IMR-90 (cell line): ENCODE measurements around the gene CLOCK. TPM values are rescaled to one million over a fixed set of nuclear protein-coding genes. Genes with fewer than 3 reads are reported as not detected.

Experiments
- ATAC-seq: fragments of 200-7000 bp; cut with Tn5 transposase; 2 replicates; pipeline ENCODE4 v1.9.1; 2020; ENCODE audit warnings: low read depth, mild to moderate bottlenecking, moderate library complexity
- BruUV-seq: library from RNA; stranded (reverse); fragments of 400-500 nt; replicated peaks from 2 replicates; lab custom pipeline; 2021; lab: Mats Ljungman, UMichigan
- CTCF ChIA-PET: fragments of 300-600 bp; formaldehyde crosslinking; extraction: SDS; loops from one replicate; lab custom pipeline; 2021; ENCODE audit warnings: antibody characterized with exemption; lab: Yijun Ruan, JAX
- POLR2A ChIA-PET: fragments of 300-600 bp; sonication (Branson Sonifier 250); formaldehyde crosslinking; loops from one replicate; lab custom pipeline; 2022; ENCODE audit warnings: antibody characterized with exemption; ENCODE audit not compliant: unreplicated experiment; lab: Charles Lee
- DNase-seq: peaks from one replicate; pipeline ENCODE4 v3.0.0; 2013
- H2AFZ ChIP-seq: replicated peaks from 2 replicates; pipeline ENCODE3; 2013; ENCODE audit warnings: low read length, mild to moderate bottlenecking; ENCODE audit not compliant: poor library complexity
- H2AK5ac ChIP-seq: 2 replicates; pipeline ENCODE4 v1.6.1; 2013; ENCODE audit warnings: low read depth, low read length, inconsistent platforms
- H2AK9ac ChIP-seq: replicated peaks from 2 replicates; pipeline ENCODE3; 2013; ENCODE audit warnings: mild to moderate bottlenecking, low read depth, low read length, moderate library complexity; ENCODE audit not compliant: poor library complexity
- H2BK120ac ChIP-seq: 2 replicates; pipeline ENCODE4 v1.6.1; 2013; ENCODE audit warnings: low read depth, low read length, inconsistent platforms
- H2BK15ac ChIP-seq: 3 replicates; pipeline ENCODE4 v1.6.1; 2013; ENCODE audit warnings: low read depth, low read length, inconsistent platforms
- H2BK20ac ChIP-seq: 2 replicates; pipeline ENCODE4 v1.6.1; 2013; ENCODE audit warnings: low read depth, mild to moderate bottlenecking, inconsistent platforms, low read length, moderate library complexity
- H2BK5ac ChIP-seq: 2 replicates; pipeline ENCODE4 v1.6.1; 2013; ENCODE audit warnings: mild to moderate bottlenecking, low read depth, low read length, inconsistent platforms; ENCODE audit not compliant: poor library complexity, severe bottlenecking
- H3K14ac ChIP-seq: replicated peaks from 2 replicates; pipeline ENCODE4 v1.6.1; 2013; ENCODE audit warnings: low read depth, low read length, inconsistent platforms
- H3K18ac ChIP-seq: 2 replicates; pipeline ENCODE4 v1.6.1; 2013; ENCODE audit warnings: low read depth, low read length, control low read depth
- H3K23ac ChIP-seq: 2 replicates; pipeline ENCODE4 v1.6.1; 2013; ENCODE audit warnings: low read depth, low read length, inconsistent platforms
- H3K27ac ChIP-seq: 2 replicates; pipeline ENCODE4 v1.5.1; 2013; ENCODE audit warnings: mild to moderate bottlenecking, control low read depth, low read length; ENCODE audit not compliant: insufficient read depth
- H3K27me3 ChIP-seq: 2 replicates; pipeline ENCODE4 v1.6.1; 2013; ENCODE audit warnings: low read length; ENCODE audit not compliant: control insufficient read depth, insufficient read depth
- H3K36me3 ChIP-seq: 2 replicates; pipeline ENCODE4 v1.6.1; 2013; ENCODE audit warnings: low read length, mixed read lengths; ENCODE audit not compliant: control insufficient read depth, insufficient read depth
- H3K4ac ChIP-seq: 2 replicates; pipeline ENCODE4 v1.6.1; 2013; ENCODE audit warnings: low read depth, low read length, inconsistent platforms
- H3K4me1 ChIP-seq: 2 replicates; pipeline ENCODE4 v1.6.1; 2013; ENCODE audit warnings: low read length, mixed read lengths; ENCODE audit not compliant: control insufficient read depth, insufficient read depth
- H3K4me2 ChIP-seq: 2 replicates; pipeline ENCODE4 v1.6.1; 2013; ENCODE audit warnings: low read depth, mild to moderate bottlenecking, control low read depth, low read length, moderate library complexity
- H3K4me3 ChIP-seq: 2 replicates; pipeline ENCODE4 v1.5.1; 2013; ENCODE audit warnings: low read depth, mild to moderate bottlenecking, control low read depth, low read length, moderate library complexity; ENCODE audit not compliant: insufficient read depth
- H3K56ac ChIP-seq: 2 replicates; pipeline ENCODE4 v1.6.1; 2013; ENCODE audit warnings: low read length, inconsistent platforms; ENCODE audit not compliant: insufficient read depth; ENCODE audit errors: extremely low read depth
- H3K79me1 ChIP-seq, 2 experiments: 2 replicates each; pipeline ENCODE4 v1.6.1; 2013; ENCODE audit warnings: low read length in 2 of 2, inconsistent platforms in 1 of 2, low read depth in 1 of 2
- H3K9ac ChIP-seq: 2 replicates; pipeline ENCODE4 v1.6.1; 2013; ENCODE audit warnings: low read depth, low read length, control low read depth
- H3K9me1 ChIP-seq: 2 replicates; pipeline ENCODE4 v1.6.1; 2013; ENCODE audit warnings: low read length, inconsistent platforms; ENCODE audit not compliant: insufficient read depth
- H3K9me3 ChIP-seq: 2 replicates; pipeline ENCODE4 v1.6.1; 2013; ENCODE audit warnings: low read length; ENCODE audit not compliant: control insufficient read depth, insufficient read depth
- H4K20me1 ChIP-seq: 2 replicates; pipeline ENCODE4 v1.6.1; 2013; ENCODE audit warnings: low read length, inconsistent platforms; ENCODE audit not compliant: insufficient read depth
- H4K5ac ChIP-seq: 2 replicates; pipeline ENCODE4 v1.6.1; 2013; ENCODE audit warnings: mild to moderate bottlenecking, low read depth, low read length, control low read depth
- H4K8ac ChIP-seq, 2 experiments: 2 replicates each; pipeline ENCODE4 v1.6.1; 2013; ENCODE audit warnings: low read depth in 2 of 2, low read length in 2 of 2, control low read depth in 1 of 2, inconsistent platforms in 1 of 2
- H4K91ac ChIP-seq: 2 replicates; pipeline ENCODE4 v1.6.1; 2013; ENCODE audit warnings: low read depth, low read length, inconsistent platforms; ENCODE audit not compliant: insufficient read depth
- BHLHE40 ChIP-seq: fragments of 150-350 bp; IDR thresholded peaks from 2 replicates; pipeline ENCODE4 v1.6.1; 2016; ENCODE audit warnings: mild to moderate bottlenecking, low read depth, low read length
- CHD1 ChIP-seq: IDR thresholded peaks from 2 replicates; pipeline ENCODE4 v1.6.1; 2012; ENCODE audit warnings: low read depth, low read length, improper control_type of control experiment
- FOS ChIP-seq: fragments of 150-350 bp; IDR thresholded peaks from 2 replicates; pipeline ENCODE4 v1.6.1; 2016; ENCODE audit warnings: low read depth, low read length
- WGBS, 2 experiments: methylation state at CpG; one replicate each; pipeline versions ENCODE4 v1.1.5 to v1.1.7; 2013; ENCODE audit warnings: missing lambda C conversion rate in 2 of 2; ENCODE audit not compliant: insufficient read length in 1 of 2; ENCODE audit errors: extremely low coverage in 2 of 2; 5-methylcytosine and 5-hydroxymethylcytosine counted together
- dilution Hi-C: fragments of 300-500 bp; cut with HindIII; formaldehyde crosslinking; loops from one replicate; pipeline ENCODE4 v1.14.3; 2018; ENCODE audit warnings: low sequenced_read_pairs; ENCODE audit not compliant: unreplicated experiment
- in situ Hi-C: fragments of 300-500 bp; cut with MboI; formaldehyde crosslinking; loops from 3 replicates; pipeline ENCODE4 v1.14.3; 2019; ENCODE audit warnings: low sequenced_read_pairs, inconsistent platforms, mixed read lengths
- intact Hi-C: fragments of 100-400 bp; cut with micrococcal nuclease; formaldehyde crosslinking; loops from 2 replicates; pipeline ENCODE4 v1.10.0; 2022
- polyA plus RNA-seq, 3 experiments: library from polyadenylated mRNA; depleted of rRNA; stranded (reverse); fragments of >200 nt; gene quantifications; 2 replicates each; pipeline ENCODE4 v1.2.3, GENCODE V29; 2012; ENCODE audit warnings: low replicate concordance in 1 of 3
- total RNA-seq: library from RNA; depleted of rRNA; stranded (reverse); fragments of >200 nt; gene quantifications from 2 replicates; pipeline ENCODE4 v1.2.3, GENCODE V29; 2012
- TF ChIP-seq, protein P1 (sequence below): fragments of 150-350 bp; IDR thresholded peaks from 2 replicates; pipeline ENCODE4 v1.6.1; 2017; ENCODE audit warnings: mild to moderate bottlenecking, antibody characterized with exemption, low read length, low read depth

Gene CLOCK
- total and polyA plus RNA-seq, 2 of the 4 experiments (the other 2 are of a cell fraction) = 7.3 to 53.4 TPM

GRCh38 chr4:55437356-55437796 lies 109.3 kb downstream of the CLOCK start:
- in situ Hi-C loops = no loop called here

More at GRCh38 chr4:55437356-55437796, 109.3 kb downstream of the CLOCK start:
- no TSS peak for BruUV-seq
- peaks cover 9% of the 10 kb centered on the region for H3K9me1 ChIP-seq
- ATAC-seq (0 out of 2 replicates have a peak, but pooled peaks have one; percentile 27), DNase-seq (peak; percentile 75)
- H3K27ac ChIP-seq = no peak overlapping the region
- H3K79me1 ChIP-seq = peaks cover 10 to 16% of the 10 kb centered on the region in 2 experiments; a peak in 3 of 4 replicates
- H2BK15ac ChIP-seq = no peak overlapping the region
- no peaks in the 10 kb centered on the region for H3K9me3 ChIP-seq
- no peak overlapping the region for H2BK5ac ChIP-seq
- no peak overlapping the region for H2AK9ac ChIP-seq
- H2AK5ac ChIP-seq = no peak overlapping the region
- H4K5ac ChIP-seq = no peak overlapping the region
- no peak overlapping the region for H3K23ac ChIP-seq
- H3K4me1 ChIP-seq = peaks cover 3% of the 10 kb centered on the region; the same call in 1 of the 2 replicates
- ChIA-PET CTCF (interaction anchor here (1.0 kb wide), 1 partner anchor 9 kb away, joined by 4 read pairs; no protein-coding TSS in a partner anchor), POLR2A (no interaction called here)
- no peak overlapping the region for H3K18ac ChIP-seq
- H3K4me2 ChIP-seq = no peak overlapping the region
- WGBS, 2 experiments = no CpG with 5 or more reads among the region's 5 CpGs
- H4K8ac ChIP-seq = no peak overlapping the region
- TF ChIP-seq BHLHE40 (peak; percentile 61), CHD1 (no peak), FOS (peak; percentile 14; the same call in 1 of the 2 replicates)
- TF ChIP-seq, protein P1, sequence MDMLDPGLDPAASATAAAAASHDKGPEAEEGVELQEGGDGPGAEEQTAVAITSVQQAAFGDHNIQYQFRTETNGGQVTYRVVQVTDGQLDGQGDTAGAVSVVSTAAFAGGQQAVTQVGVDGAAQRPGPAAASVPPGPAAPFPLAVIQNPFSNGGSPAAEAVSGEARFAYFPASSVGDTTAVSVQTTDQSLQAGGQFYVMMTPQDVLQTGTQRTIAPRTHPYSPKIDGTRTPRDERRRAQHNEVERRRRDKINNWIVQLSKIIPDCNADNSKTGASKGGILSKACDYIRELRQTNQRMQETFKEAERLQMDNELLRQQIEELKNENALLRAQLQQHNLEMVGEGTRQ = 0 out of 2 replicates have a peak, but pooled peaks have one; percentile 25
- H3K14ac ChIP-seq = no peak overlapping the region
- H3K36me3 ChIP-seq = peaks cover 26% of the 10 kb centered on the region
- dilution Hi-C loops = no loop called here
- peaks cover 2% of the 10 kb centered on the region; the same call in 1 of the 2 replicates for H4K20me1 ChIP-seq
- no peak overlapping the region for H4K91ac ChIP-seq
- H3K4me3 ChIP-seq = no peak overlapping the region
- no peak overlapping the region for H2BK20ac ChIP-seq
- H2AFZ ChIP-seq = no peak overlapping the region
- H2BK120ac ChIP-seq = no peak overlapping the region
- no peaks in the 10 kb centered on the region for H3K27me3 ChIP-seq
- H3K56ac ChIP-seq = no peak overlapping the region
- intact Hi-C loops = loop anchor here (5.0 kb wide), 1 partner anchor 90 kb away; the partner anchor contains the start of gene SRD5A3
- H3K9ac ChIP-seq = no peak overlapping the region
- no peak overlapping the region for H3K4ac ChIP-seq
